ENCODE data around the gene ABHD17B.

ABHD17B gene

GRCh38 chr9:71876829-71877228 is 34.2 kb downstream of the ABHD17B start:
- no peak for DNase-seq

GRCh38 chr9:71876106-71876505 is 34.9 kb downstream of the ABHD17B start:
- no peak for DNase-seq

GRCh38 chr9:71875345-71875744 is 35.6 kb downstream of the ABHD17B start:
- no peak for DNase-seq

- no peak for DNase-seq
Measured at GRCh38 chr9:71863631-71864030, 47.4 kb downstream of the ABHD17B start.

GRCh38 chr9:71861618-71862017 is 49.4 kb downstream of the ABHD17B start:
- no peak for DNase-seq

- no peak for DNase-seq
Measured at GRCh38 chr9:71859939-71860338, 51.1 kb downstream of the ABHD17B start.

- DNase-seq, result peak in 1 of 5 donors; percentile 83
Measured at GRCh38 chr9:71858812-71859211, 52.2 kb downstream of the ABHD17B start.

- DNase-seq, result no peak
Measured at GRCh38 chr9:71858102-71858798, 52.7 kb downstream of the ABHD17B start.

GRCh38 chr9:71857159-71857558 is 53.8 kb downstream of the ABHD17B start:
- no peak for DNase-seq

- no peak for DNase-seq
Measured at GRCh38 chr9:71854811-71855210, 56.2 kb downstream of the ABHD17B start.

- DNase-seq, result no peak
Measured at GRCh38 chr9:71853084-71853483, 57.9 kb downstream of the ABHD17B start.

GRCh38 chr9:71850996-71851395 is 60.0 kb downstream of the ABHD17B start:
- no peak for DNase-seq

GRCh38 chr9:71847892-71848291 is 63.1 kb downstream of the ABHD17B start:
- DNase-seq, result no peak

- DNase-seq, result no peak
Measured at GRCh38 chr9:71844808-71845207, 66.2 kb downstream of the ABHD17B start.

GRCh38 chr9:71839668-71840067 is 71.3 kb downstream of the ABHD17B start:
- no peak for DNase-seq

- no peak for DNase-seq
Measured at GRCh38 chr9:71835596-71835995, 75.4 kb downstream of the ABHD17B start.

GRCh38 chr9:71830929-71831328 is 80.1 kb downstream of the ABHD17B start:
- no peak for DNase-seq

- no peak for DNase-seq
Measured at GRCh38 chr9:71830153-71830552, 80.8 kb downstream of the ABHD17B start.

GRCh38 chr9:71826279-71826678 is 84.7 kb downstream of the ABHD17B start:
- DNase-seq, result no peak

- no peak for DNase-seq
Measured at GRCh38 chr9:71824257-71824656, 86.7 kb downstream of the ABHD17B start.

- DNase-seq, result no peak
Measured at GRCh38 chr9:71822935-71823334, 88.1 kb downstream of the ABHD17B start.

- no peak for DNase-seq
Measured at GRCh38 chr9:71822456-71822855, 88.5 kb downstream of the ABHD17B start.

GRCh38 chr9:71821405-71821804 is 89.6 kb downstream of the ABHD17B start:
- no peak for DNase-seq

GRCh38 chr9:71820403-71820921 is 90.5 kb downstream of the ABHD17B start:
- no peak for DNase-seq
